ENCODE data around the gene PRPF39.

- TF ChIP-seq GABPA (IDR thresholded peaks at IDR 0.05; ENCODE audit: low read depth) = no peak
- no peak for TF ChIP-seq MAX (IDR thresholded peaks at IDR 0.05; ENCODE audit: low read depth)
- no peak for TF ChIP-seq REST (IDR thresholded peaks at IDR 0.05; ENCODE audit: low read depth, low read length)
- no peak for TF ChIP-seq PBX3 (IDR thresholded peaks at IDR 0.05)
- no peak for TF ChIP-seq TEAD4 (IDR thresholded peaks at IDR 0.05; ENCODE audit: borderline replicate concordance, insufficient read depth)
- TF ChIP-seq CTCF (IDR thresholded peaks at IDR 0.05) = no peak
- no peak for TF ChIP-seq EP300 (IDR thresholded peaks at IDR 0.05; ENCODE audit: borderline replicate concordance in 1 of 2, low read depth in 1 of 2, low read length in 1 of 2)
- TF ChIP-seq RAD21 (IDR thresholded peaks at IDR 0.05; ENCODE audit: low read length) = no peak
- no peak for TF ChIP-seq USF2 (IDR thresholded peaks at IDR 0.05; ENCODE audit: borderline replicate concordance, low read depth, low read length)
- TF ChIP-seq CHD2 (IDR thresholded peaks at IDR 0.05; ENCODE audit: low read length, partially characterized antibody) = no peak
- TF ChIP-seq FOSL2 (IDR thresholded peaks at IDR 0.05; ENCODE audit: borderline replicate concordance, low read depth) = no peak
- TF ChIP-seq MXI1 (IDR thresholded peaks at IDR 0.05; ENCODE audit: low read depth, low read length) = no peak
- no peak for TF ChIP-seq GATA2 (CRISPR knock-in tag; IDR thresholded peaks at IDR 0.05)
- no peak for TF ChIP-seq POLR2AphosphoS5 (IDR thresholded peaks at IDR 0.05; ENCODE audit: low read depth, low read length)
Measured at GRCh38 chr14:45065540-45065939, 18.4 kb upstream of the PRPF39 start.
